Lung (tissue), 12 donors: ENCODE data around the gene KRTCAP2. TPM values are rescaled to one million over a fixed set of nuclear protein-coding genes. Genes with fewer than 3 reads are reported as not detected.
A peak's percentile ranks its signal among the peaks of the same experiment; 100 is the strongest.

Source experiments
- ATAC-seq: fragments of 200-7000 bp; cut with Tn5 transposase; one replicate; pipeline ENCODE4 v1.9.1; 2020; ENCODE audit warnings: moderate number of reproducible peaks; ENCODE audit not compliant: insufficient read depth, low FRiP score
- DNase-seq, 3 donors: peaks; one replicate each; pipeline ENCODE4 v3.0.0-alpha.2; 2013 to 2017
- H3K27ac ChIP-seq, 2 donors: one replicate each; pipeline ENCODE4 v1.5.1; 2013; ENCODE audit warnings: mild to moderate bottlenecking in 2 of 2, moderate library complexity in 2 of 2, control low read depth in 1 of 2, inconsistent platforms in 1 of 2, low read depth in 1 of 2, low read length in 1 of 2
- H3K27me3 ChIP-seq, 3 donors: one replicate each; pipeline ENCODE4 v1.5.1; 2013; ENCODE audit warnings: low read length in 2 of 3; ENCODE audit not compliant: control insufficient read depth in 3 of 3, insufficient read depth in 3 of 3
- H3K36me3 ChIP-seq, 4 donors: one replicate each; pipeline ENCODE4 v1.5.1; 2013; ENCODE audit warnings: low read length in 4 of 4, mild to moderate bottlenecking in 1 of 4, moderate library complexity in 1 of 4; ENCODE audit not compliant: control insufficient read depth in 4 of 4, insufficient read depth in 4 of 4
- H3K4me1 ChIP-seq, 5 donors: one replicate each; pipeline ENCODE4 v1.5.1; 2013; ENCODE audit warnings: low read length in 5 of 5, mild to moderate bottlenecking in 2 of 5, moderate library complexity in 1 of 5; ENCODE audit not compliant: control insufficient read depth in 5 of 5, insufficient read depth in 5 of 5
- H3K4me3 ChIP-seq: one replicate; pipeline ENCODE4 v1.5.1; 2013; ENCODE audit warnings: mild to moderate bottlenecking, control low read depth, moderate library complexity
- H3K9ac ChIP-seq, 2 donors: one replicate each; pipeline ENCODE4 v1.5.1; 2013; ENCODE audit warnings: low read length in 2 of 2, control low read depth in 1 of 2; ENCODE audit not compliant: insufficient read depth in 1 of 2
- H3K9me3 ChIP-seq, 4 donors: one replicate each; pipeline ENCODE4 v1.5.1; 2013; ENCODE audit warnings: low read length in 3 of 4, mild to moderate bottlenecking in 1 of 4, moderate library complexity in 1 of 4; ENCODE audit not compliant: control insufficient read depth in 4 of 4, insufficient read depth in 3 of 4
- WGBS, 2 donors: extraction: QIAGEN DNeasy Blood & Tissue Kit; methylation state at CpG; one replicate each; pipeline ENCODE4 v1.1.7; 2013; 5-methylcytosine and 5-hydroxymethylcytosine counted together
- polyA plus RNA-seq, 2 donors: library from polyadenylated mRNA; stranded (reverse); fragments of 200-250 nt; gene quantifications; one replicate each; pipeline ENCODE4 v1.2.1, GENCODE V29; 2013
- total RNA-seq, 2 donors: library from RNA; depleted of rRNA in 1 of 2; stranded (reverse); fragments of >200 nt in 1 of 2; gene quantifications; one replicate each; pipeline ENCODE4 v1.2.1, GENCODE V29; 2014 to 2021
- TF ChIP-seq, protein P1 (sequence below): IDR thresholded peaks from 2 replicates; pipeline ENCODE4 v1.5.1; 2012; ENCODE audit warnings: mild to moderate bottlenecking; ENCODE audit errors: control extremely low read depth, extremely low read depth
- donor health status: control.
- donor health status: control.
- donor health status: Bipolar disorder and iron deficiency.
- donor health status: healthy.
- donor health status: DM: yes; HTN: yes; CAD: no.

The KRTCAP2 gene
- total and polyA plus RNA-seq, 4 donors = 58.2 to 592 (median 190) TPM

DNA sequence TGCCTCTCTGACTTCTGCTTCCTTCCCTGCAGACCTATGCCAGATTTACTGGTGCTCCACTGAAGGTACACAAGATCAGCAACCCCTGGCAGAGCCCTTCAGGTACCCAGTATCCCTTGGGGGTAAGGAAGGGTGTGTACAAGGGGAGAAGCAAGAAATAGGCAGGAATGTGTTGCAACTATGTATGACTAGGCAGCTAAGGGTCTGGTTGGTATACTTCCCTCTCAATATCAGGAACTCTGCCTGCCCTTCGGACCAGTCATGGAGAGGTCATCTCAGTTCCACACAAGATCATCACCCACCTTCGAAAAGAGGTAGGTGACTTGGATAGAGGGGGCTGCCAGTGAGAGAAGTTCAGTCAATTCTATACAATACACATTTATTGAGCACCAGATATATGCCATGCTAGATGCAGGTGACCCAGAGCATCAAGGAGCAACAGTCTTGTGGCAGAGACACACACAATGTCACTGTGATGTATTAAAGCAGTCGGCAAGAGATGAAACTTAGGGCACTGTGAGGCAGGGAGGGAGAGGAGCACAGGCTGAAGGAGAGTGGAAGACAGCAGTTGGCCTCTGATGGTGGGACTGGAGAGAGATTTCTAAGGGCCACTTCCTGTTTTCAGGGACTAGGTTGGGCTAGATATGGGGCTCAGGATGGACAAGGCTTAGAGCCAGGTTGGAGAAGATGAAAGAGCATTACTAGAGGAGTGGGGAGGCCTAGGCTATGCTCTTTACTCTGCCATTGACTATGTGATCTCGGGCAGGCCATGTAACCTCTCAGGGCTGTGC lies 37.4 kb upstream of the KRTCAP2 start:
- Histone ChIP-seq H3K27ac (no peak overlapping the region), H3K9me3 (no peaks in the 10 kb centered on the region), H3K4me1 (peaks cover 0 to 28% (median 7%) of the 10 kb centered on the region in 5 donors), H3K36me3 (peaks cover 0 to 9% (median 4%) of the 10 kb centered on the region in 4 donors), H3K4me3 (no peak overlapping the region), H3K27me3 (no peaks in the 10 kb centered on the region), H3K9ac (no peak overlapping the region)
- no peak for ATAC-seq
- TF ChIP-seq, protein P1, sequence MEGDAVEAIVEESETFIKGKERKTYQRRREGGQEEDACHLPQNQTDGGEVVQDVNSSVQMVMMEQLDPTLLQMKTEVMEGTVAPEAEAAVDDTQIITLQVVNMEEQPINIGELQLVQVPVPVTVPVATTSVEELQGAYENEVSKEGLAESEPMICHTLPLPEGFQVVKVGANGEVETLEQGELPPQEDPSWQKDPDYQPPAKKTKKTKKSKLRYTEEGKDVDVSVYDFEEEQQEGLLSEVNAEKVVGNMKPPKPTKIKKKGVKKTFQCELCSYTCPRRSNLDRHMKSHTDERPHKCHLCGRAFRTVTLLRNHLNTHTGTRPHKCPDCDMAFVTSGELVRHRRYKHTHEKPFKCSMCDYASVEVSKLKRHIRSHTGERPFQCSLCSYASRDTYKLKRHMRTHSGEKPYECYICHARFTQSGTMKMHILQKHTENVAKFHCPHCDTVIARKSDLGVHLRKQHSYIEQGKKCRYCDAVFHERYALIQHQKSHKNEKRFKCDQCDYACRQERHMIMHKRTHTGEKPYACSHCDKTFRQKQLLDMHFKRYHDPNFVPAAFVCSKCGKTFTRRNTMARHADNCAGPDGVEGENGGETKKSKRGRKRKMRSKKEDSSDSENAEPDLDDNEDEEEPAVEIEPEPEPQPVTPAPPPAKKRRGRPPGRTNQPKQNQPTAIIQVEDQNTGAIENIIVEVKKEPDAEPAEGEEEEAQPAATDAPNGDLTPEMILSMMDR = no peak
- DNase-seq = no peak
- 61 to 74% methylated on average over 4 of the region's 4 CpGs for WGBS, 2 donors

DNA sequence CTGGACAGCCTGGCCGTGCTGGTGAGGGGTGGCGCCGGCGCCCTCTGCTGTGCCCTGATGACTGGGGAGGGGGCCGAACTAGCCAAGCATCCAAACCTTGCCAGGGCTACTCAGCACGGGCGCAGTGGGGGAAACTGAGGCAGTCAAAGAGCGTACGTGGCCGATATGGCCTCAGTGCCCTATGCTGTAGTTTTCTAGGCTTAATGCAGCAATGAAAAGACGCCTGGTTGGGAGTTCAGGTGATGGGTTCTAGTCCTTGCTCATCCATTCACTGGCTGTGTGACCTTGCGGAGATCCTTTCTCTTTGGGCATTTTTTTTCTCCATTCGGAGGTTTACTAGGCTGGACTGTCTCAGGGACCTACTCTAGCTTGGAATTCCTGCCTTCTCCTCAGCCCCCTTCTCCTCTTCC lies 36.2 kb upstream of the KRTCAP2 start:
- Histone ChIP-seq H3K27me3 (no peaks in the 10 kb centered on the region), H3K4me3 (peak overlapping the region; percentile 97), H3K4me1 (peaks cover 0 to 28% (median 7%) of the 10 kb centered on the region in 5 donors), H3K9ac (peak overlapping the region; percentile 83 to 97), H3K27ac (peak overlapping the region; percentile 90 to 99), H3K36me3 (peaks cover 0 to 9% (median 4%) of the 10 kb centered on the region in 4 donors), H3K9me3 (no peaks in the 10 kb centered on the region)
- ATAC-seq (no peak), DNase-seq (no peak)
- TF ChIP-seq, protein P1 = no peak
- 4 to 5% methylated on average over 13 of the region's 13 CpGs for WGBS, 2 donors

DNA sequence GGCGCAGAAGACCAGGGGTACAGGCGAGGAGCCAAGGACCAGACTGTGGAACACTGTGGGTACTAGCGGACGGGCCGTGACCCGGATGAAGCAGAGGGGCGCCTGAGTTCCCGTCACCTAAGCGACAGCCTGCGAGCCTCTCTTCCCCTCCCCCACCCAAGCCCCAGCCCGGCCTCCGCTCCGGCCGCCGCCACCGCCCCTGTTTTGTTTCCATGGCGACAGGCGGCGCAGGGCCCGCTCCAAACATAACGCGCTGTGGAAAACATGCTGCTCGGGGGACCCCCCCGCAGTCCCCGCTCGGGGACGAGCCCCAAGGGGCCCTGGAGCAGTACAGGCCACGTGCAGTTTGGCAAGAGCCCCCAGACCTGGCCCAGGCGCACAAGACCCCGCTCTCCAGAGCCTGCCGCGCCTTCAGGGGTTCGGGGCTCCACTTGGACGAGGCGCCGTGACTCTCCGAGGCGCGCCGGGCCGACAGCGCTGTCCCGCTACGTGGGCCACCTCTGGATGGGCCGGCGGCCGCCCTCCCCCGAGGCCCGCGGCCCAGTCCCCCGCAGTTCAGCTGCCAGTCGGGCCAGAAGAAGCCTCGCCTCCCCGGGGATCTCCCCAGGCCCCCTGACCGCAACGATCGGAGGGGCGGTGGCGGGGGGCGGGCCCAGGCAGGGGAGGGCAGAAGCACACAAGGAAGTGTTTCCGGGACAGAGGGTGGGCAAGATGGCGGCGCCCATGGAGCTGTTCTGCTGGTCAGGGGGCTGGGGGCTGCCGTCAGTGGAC lies 35.6 kb upstream of the KRTCAP2 start, which contains the start of gene MTX1:
TSS of gene MTX1 (plus strand) at position 155 of the 771 bp plus-strand sequence. CDS start at position 265, 110 bp downstream.
- 0% methylated on average over 52 to 64 of the region's 64 CpGs for WGBS, 2 donors
- peak within 1 kb of the TSS; percentile 97 for H3K4me3 ChIP-seq
- ATAC-seq (peak; percentile 85), DNase-seq (peak; percentile 93 to 96 (median 96))
- peaks cover 0 to 28% (median 7%) of the 10 kb centered on the region in 5 donors for H3K4me1 ChIP-seq
- peaks cover 0 to 9% (median 4%) of the 10 kb centered on the region in 4 donors for H3K36me3 ChIP-seq
- peak within 1 kb of the TSS; percentile 90 to 99 for H3K27ac ChIP-seq
- no peaks in the 10 kb centered on the region for H3K9me3 ChIP-seq
- TF ChIP-seq, protein P1 = no peak
- H3K9ac ChIP-seq = peak within 1 kb of the TSS; percentile 84 to 97
- H3K27me3 ChIP-seq = no peaks in the 10 kb centered on the region
